Caco-2 (cell line): ENCODE results near the gene SF3B3. TPM values are rescaled to one million over a fixed set of nuclear protein-coding genes. Genes with fewer than 3 reads are reported as not detected.

Experiments
- BruUV-seq: library from RNA; stranded (reverse); fragments of 400-500 nt; replicated peaks from 2 replicates; lab custom pipeline; 2021; lab: Mats Ljungman, UMichigan
- CTCF ChIA-PET: fragments of 300-600 bp; sonication (Branson Sonifier 250); formaldehyde crosslinking; loops from one replicate; lab custom pipeline; 2022; ENCODE audit warnings: antibody characterized with exemption; lab: Charles Lee
- POLR2A ChIA-PET: fragments of 300-600 bp; sonication (Branson Sonifier 250); formaldehyde crosslinking; loops from one replicate; lab custom pipeline; 2022; ENCODE audit warnings: antibody characterized with exemption; lab: Charles Lee
- DNase-seq, 2 experiments: peaks; one replicate each; pipeline versions ENCODE4 v3.0.0 to v3.0.0-alpha.2; 2020 to 2022
- H3K27me3 ChIP-seq: replicated peaks from 2 replicates; pipeline ENCODE4 v1.6.0; 2011; ENCODE audit warnings: low read length; ENCODE audit not compliant: control insufficient read depth, insufficient read depth
- H3K36me3 ChIP-seq: 2 replicates; pipeline ENCODE4 v1.5.1; 2011; ENCODE audit warnings: low read length; ENCODE audit not compliant: control insufficient read depth, insufficient read depth
- H3K4me1 ChIP-seq: fragments of 250-450 bp; sonication (Bioruptor Pico); 2 replicates; pipeline ENCODE4 v1.5.1; 2020; ENCODE audit warnings: mild to moderate bottlenecking
- H3K4me3 ChIP-seq: 2 replicates; pipeline ENCODE4 v1.5.1; 2011; ENCODE audit warnings: low read depth, mild to moderate bottlenecking, control low read depth, low read length
- H3K9me3 ChIP-seq: fragments of 250-450 bp; sonication (Bioruptor Pico); 2 replicates; pipeline ENCODE4 v1.5.1; 2020; ENCODE audit warnings: mild to moderate bottlenecking, moderate library complexity
- H3K27ac Mint-ChIP-seq: one replicate; pipeline ENCODE4 v1.8.0; 2022; ENCODE audit warnings: mixed read lengths; ENCODE audit not compliant: unreplicated experiment
- H3K27me3 Mint-ChIP-seq: one replicate; pipeline ENCODE4 v1.8.0; 2022; ENCODE audit warnings: mixed read lengths; ENCODE audit not compliant: insufficient read depth, unreplicated experiment
- H3K36me3 Mint-ChIP-seq: one replicate; pipeline ENCODE4 v1.8.0; 2022; ENCODE audit warnings: mild to moderate bottlenecking, mixed read lengths; ENCODE audit not compliant: insufficient read depth, unreplicated experiment
- H3K4me1 Mint-ChIP-seq: one replicate; pipeline ENCODE4 v1.8.0; 2022; ENCODE audit warnings: low read depth, mixed read lengths; ENCODE audit not compliant: unreplicated experiment
- H3K4me3 Mint-ChIP-seq: one replicate; pipeline ENCODE4 v1.8.0; 2022; ENCODE audit warnings: mild to moderate bottlenecking, moderate library complexity, mixed read lengths; ENCODE audit not compliant: unreplicated experiment
- H3K9me3 Mint-ChIP-seq: one replicate; pipeline ENCODE4 v1.8.0; 2022; ENCODE audit warnings: mixed read lengths; ENCODE audit not compliant: unreplicated experiment
- CTCF ChIP-seq, 2 experiments: fragments of 200-600 bp in 1 of 2; IDR thresholded peaks; 1 replicate in 1 of 2; 2 replicates in 1 of 2; pipeline versions ENCODE4 v1.5.1 to v1.8.0; 2011 to 2022; ENCODE audit warnings: antibody characterized with exemption in 1 of 2, control low read depth in 1 of 2, inconsistent platforms in 1 of 2, low read depth in 1 of 2, low read length in 1 of 2, mild to moderate bottlenecking in 1 of 2, moderate library complexity in 1 of 2; ENCODE audit not compliant: insufficient read depth in 1 of 2, severe bottlenecking in 1 of 2, unreplicated experiment in 1 of 2
- intact Hi-C: fragments of 100-400 bp; cut with micrococcal nuclease; formaldehyde crosslinking; loops from one replicate; pipeline ENCODE4 v1.10.0; 2022; ENCODE audit not compliant: unreplicated experiment
- total RNA-seq: library from RNA; stranded (reverse); gene quantifications from 2 replicates; pipeline ENCODE4 v1.2.3, GENCODE V29; 2022

Gene SF3B3
- total RNA-seq, 1 experiment from 2014 or later = 387 TPM

DNA sequence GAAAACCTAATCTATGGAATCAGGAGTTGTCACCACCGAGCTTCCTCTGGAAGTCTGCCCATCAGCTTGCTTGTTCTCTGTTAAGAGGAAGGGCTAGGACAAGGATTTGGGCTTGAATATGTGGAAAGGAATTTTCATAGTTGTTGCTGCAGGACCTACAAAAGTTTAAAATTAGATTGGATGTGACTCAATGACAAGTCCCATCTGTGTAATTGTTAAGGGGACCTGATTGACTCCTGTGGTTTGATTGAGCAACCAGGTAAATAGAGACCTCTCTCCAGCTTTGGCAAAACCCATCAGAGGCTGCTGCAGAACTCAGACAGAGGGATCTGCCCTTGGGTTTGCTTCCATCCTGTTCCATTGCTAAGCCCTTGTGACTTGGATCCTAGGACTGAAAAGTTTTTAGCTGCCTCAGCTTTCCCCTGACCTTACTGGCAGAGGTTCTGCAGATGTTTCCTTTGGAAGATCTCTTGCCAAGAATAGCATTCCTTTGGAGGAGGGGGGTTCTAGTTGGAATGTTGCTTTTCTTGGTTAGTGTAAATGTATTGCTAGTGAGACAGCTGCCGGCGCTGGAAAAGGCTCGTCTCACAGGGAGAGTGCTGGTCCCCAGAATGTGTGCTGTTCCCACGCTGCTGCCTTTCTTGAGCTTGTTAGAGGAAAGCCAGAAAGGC is 50.0 kb downstream of the SF3B3 start:
- no peak for TF ChIP-seq CTCF (IDR thresholded peaks at IDR 0.05; ENCODE audit: insufficient read depth in 1 of 2, low read depth in 1 of 2, low read length in 1 of 2, severe bottlenecking in 1 of 2, unreplicated experiment in 1 of 2)
- Mint-ChIP-seq H3K4me3 (no peak overlapping the region), H3K36me3 (peaks cover 97% of the 10 kb centered on the region), H3K27ac (no peak overlapping the region), H3K4me1 (no peaks in the 10 kb centered on the region), H3K27me3 (no peaks in the 10 kb centered on the region), H3K9me3 (no peaks in the 10 kb centered on the region)
- no peak for DNase-seq
- Histone ChIP-seq H3K27me3 (no peaks in the 10 kb centered on the region), H3K36me3 (peaks cover 17% of the 10 kb centered on the region), H3K4me1 (no peaks in the 10 kb centered on the region), H3K4me3 (no peak overlapping the region), H3K9me3 (no peaks in the 10 kb centered on the region)
- intact Hi-C loops = no loop called here
- ChIA-PET CTCF (interaction anchor here (0.6 to 1.4 kb wide), 2 partner anchors 80 to 176 kb away, joined by 4 read pairs; no protein-coding TSS in a partner anchor), POLR2A (no interaction called here)
- BruUV-seq = no TSS peak

DNA sequence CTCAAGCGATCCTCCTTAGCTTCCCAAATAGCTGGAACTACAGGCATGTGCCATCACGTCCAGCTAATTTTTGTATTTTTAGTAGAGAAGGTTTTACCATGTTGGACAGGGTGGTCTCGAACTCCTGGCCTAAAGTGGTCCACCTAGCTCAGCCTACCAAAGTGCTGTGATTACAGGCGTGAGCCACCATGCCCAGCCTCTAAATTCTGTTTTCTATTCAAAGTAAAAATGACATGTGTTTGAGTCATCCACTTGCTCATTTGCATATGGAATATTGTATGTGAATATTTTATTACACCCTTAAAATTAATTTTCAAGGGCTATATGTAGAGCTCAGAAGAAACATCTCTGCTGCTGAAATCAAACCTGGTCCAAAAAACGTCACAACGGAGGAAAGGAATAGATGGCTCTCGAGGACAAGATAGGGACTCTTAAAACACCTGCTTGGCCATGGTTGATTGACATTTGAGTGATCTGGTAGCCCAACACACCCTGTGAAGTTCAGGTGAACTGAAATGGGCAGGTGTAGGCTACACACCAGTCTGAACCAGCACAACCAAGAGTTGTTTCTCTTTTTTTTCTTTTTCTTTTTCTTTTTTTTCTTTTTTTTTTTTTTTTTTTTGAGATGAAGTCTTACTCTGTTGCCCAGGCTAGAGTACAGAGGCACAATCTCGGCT is 51.1 kb downstream of the SF3B3 start:
- no peak for DNase-seq
- Histone ChIP-seq H3K4me1 (peaks cover 5% of the 10 kb centered on the region; the same call in 1 of the 2 replicates), H3K9me3 (no peaks in the 10 kb centered on the region), H3K36me3 (peaks cover 15% of the 10 kb centered on the region), H3K27me3 (no peaks in the 10 kb centered on the region), H3K4me3 (no peak overlapping the region)
- H3K27me3 Mint-ChIP-seq = no peaks in the 10 kb centered on the region
- no peak overlapping the region for H3K4me3 Mint-ChIP-seq
- peaks cover 95% of the 10 kb centered on the region for H3K36me3 Mint-ChIP-seq
- no peaks in the 10 kb centered on the region for H3K4me1 Mint-ChIP-seq
- no peaks in the 10 kb centered on the region for H3K9me3 Mint-ChIP-seq
- intact Hi-C loops = no loop called here
- BruUV-seq = no TSS peak
- POLR2A ChIA-PET = interaction anchor here (0.7 kb wide), 1 partner anchor 93 kb away, joined by 3 read pairs; no protein-coding TSS in a partner anchor
- CTCF ChIA-PET = no interaction called here
- H3K27ac Mint-ChIP-seq = no peak overlapping the region
- no peak for TF ChIP-seq CTCF (IDR thresholded peaks at IDR 0.05; ENCODE audit: insufficient read depth in 1 of 2, low read depth in 1 of 2, low read length in 1 of 2, severe bottlenecking in 1 of 2, unreplicated experiment in 1 of 2)

DNA sequence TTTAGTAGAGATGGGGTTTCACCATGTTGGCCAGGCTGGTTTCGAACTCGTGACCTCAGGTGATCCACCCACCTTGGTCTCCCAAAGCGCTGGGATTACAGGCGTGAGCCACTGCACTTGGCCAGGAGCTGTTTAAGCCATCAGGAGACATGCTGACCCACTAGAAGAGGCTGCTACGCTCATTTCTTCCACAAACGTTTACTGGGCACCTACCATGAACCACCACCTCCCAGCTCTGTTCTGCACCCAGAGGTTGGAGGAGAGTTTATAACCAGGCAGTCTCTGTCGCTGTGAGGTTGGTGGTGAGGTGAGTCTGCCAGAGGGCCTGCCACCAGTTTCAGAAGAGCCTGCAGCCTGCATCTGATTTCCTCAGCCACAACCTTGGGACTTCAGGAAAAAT is 51.8 kb downstream of the SF3B3 start:
- BruUV-seq = no TSS peak
- H3K27me3 Mint-ChIP-seq = no peaks in the 10 kb centered on the region
- peaks cover 13% of the 10 kb centered on the region for H3K36me3 ChIP-seq
- intact Hi-C loops = no loop called here
- DNase-seq = no peak
- peaks cover 5% of the 10 kb centered on the region; the same call in 1 of the 2 replicates for H3K4me1 ChIP-seq
- no peak for TF ChIP-seq CTCF (IDR thresholded peaks at IDR 0.05; ENCODE audit: insufficient read depth in 1 of 2, low read depth in 1 of 2, low read length in 1 of 2, severe bottlenecking in 1 of 2, unreplicated experiment in 1 of 2)
- no peaks in the 10 kb centered on the region for H3K27me3 ChIP-seq
- H3K4me3 ChIP-seq = no peak overlapping the region
- no peaks in the 10 kb centered on the region for H3K4me1 Mint-ChIP-seq
- peaks cover 94% of the 10 kb centered on the region for H3K36me3 Mint-ChIP-seq
- no peak overlapping the region for H3K4me3 Mint-ChIP-seq
- H3K9me3 ChIP-seq = no peaks in the 10 kb centered on the region
- no peaks in the 10 kb centered on the region for H3K9me3 Mint-ChIP-seq
- no peak overlapping the region for H3K27ac Mint-ChIP-seq
- ChIA-PET CTCF (no interaction called here), POLR2A (no interaction called here)
